Gastrocnemius medialis (tissue), 4 donors: ENCODE measurements around the gene SPPL2A. TPM values are rescaled to one million over a fixed set of nuclear protein-coding genes. Genes with fewer than 3 reads are reported as not detected.
A peak's percentile ranks its signal among the peaks of the same experiment; 100 is the strongest.

Experiments
- ATAC-seq, 2 donors: fragments of 150-250 bp; one replicate each; pipeline ENCODE4 v1.9.1; 2016
- DNase-seq, 2 donors: peaks; one replicate each; pipeline ENCODE4 v3.0.0-alpha.2; 2019
- H3K27ac ChIP-seq, 4 donors: fragments of 200-600 bp; sonication (generic); 1 replicate in 1 of 4; 2 replicates in 3 of 4; pipeline ENCODE4 v1.5.1; 2016 to 2018; ENCODE audit warnings: mild to moderate bottlenecking in 2 of 4, moderate library complexity in 1 of 4
- H3K27me3 ChIP-seq, 3 donors: fragments of 200-600 bp; sonication (generic) in 2 of 3; 1 replicate in 1 of 3; 2 replicates in 2 of 3; pipeline versions ENCODE4 v1.5.1 to v1.6.0; 2016 to 2019; ENCODE audit warnings: mild to moderate bottlenecking in 1 of 3, moderate library complexity in 1 of 3
- H3K36me3 ChIP-seq, 2 donors: fragments of 200-600 bp; sonication (generic) in 1 of 2; one replicate each; pipeline ENCODE4 v1.5.1; 2017 to 2018
- H3K4me1 ChIP-seq, 2 donors: fragments of 200-600 bp; sonication (generic) in 1 of 2; one replicate each; pipeline ENCODE4 v1.5.1; 2016 to 2017; ENCODE audit warnings: mild to moderate bottlenecking in 2 of 2
- H3K4me3 ChIP-seq, 4 donors: fragments of 200-600 bp; sonication (generic) in 3 of 4; 1 replicate in 1 of 4; 2 replicates in 3 of 4; pipeline ENCODE4 v1.5.1; 2016 to 2019; ENCODE audit warnings: mild to moderate bottlenecking in 2 of 4
- H3K9me3 ChIP-seq, 3 donors: fragments of 200-600 bp; sonication (generic) in 2 of 3; 1 replicate in 1 of 3; 2 replicates in 2 of 3; pipeline ENCODE4 v1.5.1; 2016 to 2019
- POLR2A ChIP-seq, 2 donors: fragments of 450-650 bp; IDR thresholded peaks; one replicate each; pipeline ENCODE4 v1.6.1; 2017; ENCODE audit warnings: antibody characterized with exemption in 2 of 2, mild to moderate bottlenecking in 2 of 2, moderate library complexity in 2 of 2
- in situ Hi-C, 4 donors: fragments of 200-750 bp; cut with MboI; loops; one replicate each; pipeline versions ENCODE4 v1.15.0 to v1.8.0; 2017; ENCODE audit warnings: low sequenced_read_pairs in 4 of 4
- intact Hi-C: fragments of 100-400 bp; cut with DNase I; formaldehyde crosslinking; loops from one replicate; pipeline ENCODE4 v1.15.1; 2023; ENCODE audit warnings: low total_unique reads
- total RNA-seq, 4 donors: library from RNA; depleted of rRNA; stranded (reverse); fragments of >200 nt; gene quantifications; one replicate each; pipeline versions ENCODE4 v1.1.0 to v1.2.3, GENCODE V29; 2016
- TF ChIP-seq, protein P1 (sequence below), 5 experiments: fragments of 450-650 bp in 3 of 5; fragments of 200-600 bp in 2 of 5; sonication (generic) in 2 of 5; IDR thresholded peaks in 4 of 5; conservative IDR thresholded peaks in 1 of 5; 1 replicate in 4 of 5; 2 replicates in 1 of 5; pipeline ENCODE4 v1.5.1; 2016 to 2019; ENCODE audit warnings: antibody characterized with exemption in 5 of 5, mild to moderate bottlenecking in 3 of 5, moderate library complexity in 3 of 5

The SPPL2A gene
- total RNA-seq, 4 donors from 2014 or later: 577 to 774 (median 620) TPM

DNA sequence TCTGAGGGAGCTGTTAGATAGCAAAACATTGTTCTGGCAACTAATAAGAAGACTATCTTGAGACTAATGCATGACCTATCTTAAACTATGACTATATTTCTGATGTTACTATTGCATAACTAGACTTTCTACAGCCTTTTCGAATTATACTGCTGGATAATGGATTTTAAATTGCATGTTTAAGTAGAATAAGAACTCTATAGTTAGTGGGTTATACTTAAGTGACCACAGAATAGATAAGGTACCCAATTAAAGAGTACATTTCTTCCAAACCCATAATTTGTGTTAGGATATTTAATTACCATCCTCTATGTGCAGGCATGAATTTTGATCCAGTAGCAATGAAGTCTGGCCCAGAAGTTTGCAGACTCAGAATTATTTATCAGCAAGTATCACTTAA is 44.6 kb upstream of the SPPL2A start:
- H3K27me3 ChIP-seq: no peaks in the 10 kb centered on the region
- intact Hi-C loops: no loop called here

GRCh38 chr15:50808728-50809127 is 43.2 kb upstream of the SPPL2A start:
- in situ Hi-C loops (no loop called here), intact Hi-C loops (no loop called here)
- DNase-seq (no peak), ATAC-seq (no peak)
- H3K4me3 ChIP-seq: no peak overlapping the region
- no peak overlapping the region for H3K27ac ChIP-seq
- no peaks in the 10 kb centered on the region for H3K4me1 ChIP-seq
- no peaks in the 10 kb centered on the region for H3K36me3 ChIP-seq
- H3K27me3 ChIP-seq: no peaks in the 10 kb centered on the region
- TF ChIP-seq POLR2A (IDR thresholded peaks at IDR 0.05): no peak
- TF ChIP-seq, protein P1, sequence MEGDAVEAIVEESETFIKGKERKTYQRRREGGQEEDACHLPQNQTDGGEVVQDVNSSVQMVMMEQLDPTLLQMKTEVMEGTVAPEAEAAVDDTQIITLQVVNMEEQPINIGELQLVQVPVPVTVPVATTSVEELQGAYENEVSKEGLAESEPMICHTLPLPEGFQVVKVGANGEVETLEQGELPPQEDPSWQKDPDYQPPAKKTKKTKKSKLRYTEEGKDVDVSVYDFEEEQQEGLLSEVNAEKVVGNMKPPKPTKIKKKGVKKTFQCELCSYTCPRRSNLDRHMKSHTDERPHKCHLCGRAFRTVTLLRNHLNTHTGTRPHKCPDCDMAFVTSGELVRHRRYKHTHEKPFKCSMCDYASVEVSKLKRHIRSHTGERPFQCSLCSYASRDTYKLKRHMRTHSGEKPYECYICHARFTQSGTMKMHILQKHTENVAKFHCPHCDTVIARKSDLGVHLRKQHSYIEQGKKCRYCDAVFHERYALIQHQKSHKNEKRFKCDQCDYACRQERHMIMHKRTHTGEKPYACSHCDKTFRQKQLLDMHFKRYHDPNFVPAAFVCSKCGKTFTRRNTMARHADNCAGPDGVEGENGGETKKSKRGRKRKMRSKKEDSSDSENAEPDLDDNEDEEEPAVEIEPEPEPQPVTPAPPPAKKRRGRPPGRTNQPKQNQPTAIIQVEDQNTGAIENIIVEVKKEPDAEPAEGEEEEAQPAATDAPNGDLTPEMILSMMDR (IDR thresholded peaks at IDR 0.05 in 4 of 5, conservative IDR thresholded peaks at IDR 0.05 in 1 of 5): no peak
- no peaks in the 10 kb centered on the region for H3K9me3 ChIP-seq

More for the DNA sequence above, 44.6 kb upstream of the SPPL2A start:
- no peak for DNase-seq
- H3K9me3 ChIP-seq: no peaks in the 10 kb centered on the region
- TF ChIP-seq, protein P1 (IDR thresholded peaks at IDR 0.05 in 4 of 5, conservative IDR thresholded peaks at IDR 0.05 in 1 of 5): no peak
- TF ChIP-seq POLR2A (IDR thresholded peaks at IDR 0.05): no peak
- H3K4me1 ChIP-seq: no peaks in the 10 kb centered on the region
- in situ Hi-C loops: no loop called here
- no peak for ATAC-seq
- no peaks in the 10 kb centered on the region for H3K36me3 ChIP-seq
- no peak overlapping the region for H3K27ac ChIP-seq
- no peak overlapping the region for H3K4me3 ChIP-seq

GRCh38 chr15:50803479-50804180 is 38.1 kb upstream of the SPPL2A start:
- ATAC-seq (no peak), DNase-seq (no peak)
- no peak overlapping the region for H3K27ac ChIP-seq
- no peaks in the 10 kb centered on the region for H3K36me3 ChIP-seq
- H3K9me3 ChIP-seq: no peaks in the 10 kb centered on the region
- H3K27me3 ChIP-seq: no peaks in the 10 kb centered on the region
- in situ Hi-C loops (no loop called here), intact Hi-C loops (loop anchor here (5.0 kb wide), 1 partner anchor 1816 kb away; no protein-coding TSS in a partner anchor)
- peaks cover 9 to 12% of the 10 kb centered on the region in 2 donors for H3K4me1 ChIP-seq
- H3K4me3 ChIP-seq: no peak overlapping the region
- no peak for TF ChIP-seq POLR2A (IDR thresholded peaks at IDR 0.05)
- TF ChIP-seq, protein P1 (IDR thresholded peaks at IDR 0.05 in 4 of 5, conservative IDR thresholded peaks at IDR 0.05 in 1 of 5): no peak

DNA sequence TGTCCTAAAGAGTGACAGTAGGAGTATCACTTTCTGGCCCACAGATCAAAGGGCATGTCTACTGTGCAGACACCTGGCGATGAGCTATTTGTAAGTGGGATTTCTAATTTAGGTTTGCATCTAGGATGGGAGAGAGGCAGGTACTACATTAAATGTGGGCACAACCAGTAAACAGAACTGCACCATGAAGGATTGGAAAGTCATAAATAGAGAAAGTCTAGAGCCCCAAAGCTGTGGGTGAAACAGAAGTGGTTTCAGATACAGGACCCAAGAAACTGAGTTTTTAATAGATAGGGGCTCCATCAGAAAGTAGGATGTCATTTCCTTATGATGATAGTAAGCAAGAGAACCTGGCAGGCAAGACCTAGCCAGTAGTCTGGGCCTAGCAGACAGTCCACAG is 35.2 kb upstream of the SPPL2A start:
- intact Hi-C loops: loop anchor here (5.0 kb wide), 1 partner anchor 1813 kb away; no protein-coding TSS in a partner anchor
- no peak for ATAC-seq
- TF ChIP-seq, protein P1 (IDR thresholded peaks at IDR 0.05 in 4 of 5, conservative IDR thresholded peaks at IDR 0.05 in 1 of 5): no peak
- TF ChIP-seq POLR2A (IDR thresholded peaks at IDR 0.05): no peak

More for the DNA sequence above, 35.2 kb upstream of the SPPL2A start:
- no peaks in the 10 kb centered on the region for H3K9me3 ChIP-seq
- H3K4me3 ChIP-seq: no peak overlapping the region
- in situ Hi-C loops: no loop called here
- no peaks in the 10 kb centered on the region for H3K36me3 ChIP-seq
- H3K27me3 ChIP-seq: no peaks in the 10 kb centered on the region
- peak overlapping the region in 3 of 4 donors; percentile 84 to 93 (median 85) for H3K27ac ChIP-seq
- peaks cover 17 to 23% of the 10 kb centered on the region in 2 donors for H3K4me1 ChIP-seq
- DNase-seq: no peak
